Measurements from ENCODE around the gene SRSF3.

GRCh38 chr6:36613200-36613995, 19.2 kb downstream of the SRSF3 start:
- TF ChIP-seq CTCF (IDR thresholded peaks at IDR 0.05): no peak
- no peak for TF ChIP-seq POLR2A (IDR thresholded peaks at IDR 0.05)

Data from lower leg skin (tissue), 3 donors.